BJ (cell line): ENCODE results near the gene SEMA6A. TPM values are rescaled to one million over a fixed set of nuclear protein-coding genes. Genes with fewer than 3 reads are reported as not detected.

ENCODE experiments used
- CTCF ChIA-PET: fragments of 350-600 bp; formaldehyde crosslinking; extraction: SDS; loops from one replicate; lab custom pipeline; 2021; ENCODE audit warnings: antibody characterized with exemption, inconsistent platforms; lab: Yijun Ruan, JAX
- POLR2A ChIA-PET: fragments of 300-600 bp; sonication (Branson Sonifier 250); formaldehyde crosslinking; extraction: SDS; loops from one replicate; lab custom pipeline; 2021; ENCODE audit warnings: antibody characterized with exemption; lab: Charles Lee
- DNase-seq: peaks from one replicate; pipeline ENCODE4 v3.0.0-alpha.2; 2011; ENCODE audit warnings: low read depth
- H3K27me3 ChIP-seq: 2 replicates; pipeline ENCODE4 v1.6.0; 2011; ENCODE audit warnings: low read length; ENCODE audit not compliant: control insufficient read depth, insufficient read depth
- H3K36me3 ChIP-seq: 2 replicates; pipeline ENCODE4 v1.5.1; 2011; ENCODE audit warnings: low read length; ENCODE audit not compliant: control insufficient read depth, insufficient read depth
- H3K4me3 ChIP-seq: 2 replicates; pipeline ENCODE4 v1.5.1; 2011; ENCODE audit warnings: low read depth, mild to moderate bottlenecking, control low read depth, low read length
- polyA plus RNA-seq: library from polyadenylated mRNA; depleted of rRNA; stranded (reverse); fragments of >200 nt; gene quantifications from 2 replicates; pipeline ENCODE4 v1.2.3, GENCODE V29; 2011
- TF ChIP-seq, protein P1 (sequence below): IDR thresholded peaks from 2 replicates; pipeline ENCODE4 v1.5.1; 2011; ENCODE audit warnings: low read depth, mild to moderate bottlenecking, control low read depth, inconsistent platforms, low read length, moderate library complexity; ENCODE audit not compliant: insufficient read depth

The SEMA6A gene
- polyA plus RNA-seq, 1 experiment = 0.34 TPM

DNA sequence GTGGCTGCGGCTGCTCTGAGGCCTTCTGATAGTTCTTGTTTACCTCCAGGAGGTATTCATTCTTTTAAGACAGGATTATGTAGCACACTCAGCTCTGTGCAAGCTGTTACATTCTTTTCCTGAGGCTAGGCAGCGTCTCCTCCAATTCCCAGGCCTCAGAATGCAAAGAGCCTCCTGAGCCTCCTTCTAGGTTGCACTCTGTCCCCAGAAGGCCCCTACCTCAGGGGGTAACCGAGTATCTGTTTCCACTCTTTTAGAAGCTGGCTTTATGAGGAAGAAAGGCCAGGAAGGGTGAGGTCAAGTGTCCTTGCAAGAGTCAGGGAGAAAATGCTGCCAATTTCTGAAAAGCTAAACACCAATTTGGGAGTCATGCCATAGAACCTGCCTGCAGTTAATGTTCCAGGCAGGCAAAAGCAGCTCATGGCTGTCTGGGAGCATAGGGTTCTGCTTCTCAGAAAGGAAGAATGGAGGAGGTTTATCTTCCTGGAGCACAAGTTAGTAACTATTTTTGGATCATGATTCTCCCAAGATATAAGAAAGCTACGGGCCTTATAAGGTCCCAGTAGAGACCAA lies 178.9 kb downstream of the SEMA6A start:
- H3K4me3 ChIP-seq = no peak overlapping the region
- no peak for DNase-seq
- no peaks in the 10 kb centered on the region for H3K27me3 ChIP-seq
- TF ChIP-seq, protein P1, sequence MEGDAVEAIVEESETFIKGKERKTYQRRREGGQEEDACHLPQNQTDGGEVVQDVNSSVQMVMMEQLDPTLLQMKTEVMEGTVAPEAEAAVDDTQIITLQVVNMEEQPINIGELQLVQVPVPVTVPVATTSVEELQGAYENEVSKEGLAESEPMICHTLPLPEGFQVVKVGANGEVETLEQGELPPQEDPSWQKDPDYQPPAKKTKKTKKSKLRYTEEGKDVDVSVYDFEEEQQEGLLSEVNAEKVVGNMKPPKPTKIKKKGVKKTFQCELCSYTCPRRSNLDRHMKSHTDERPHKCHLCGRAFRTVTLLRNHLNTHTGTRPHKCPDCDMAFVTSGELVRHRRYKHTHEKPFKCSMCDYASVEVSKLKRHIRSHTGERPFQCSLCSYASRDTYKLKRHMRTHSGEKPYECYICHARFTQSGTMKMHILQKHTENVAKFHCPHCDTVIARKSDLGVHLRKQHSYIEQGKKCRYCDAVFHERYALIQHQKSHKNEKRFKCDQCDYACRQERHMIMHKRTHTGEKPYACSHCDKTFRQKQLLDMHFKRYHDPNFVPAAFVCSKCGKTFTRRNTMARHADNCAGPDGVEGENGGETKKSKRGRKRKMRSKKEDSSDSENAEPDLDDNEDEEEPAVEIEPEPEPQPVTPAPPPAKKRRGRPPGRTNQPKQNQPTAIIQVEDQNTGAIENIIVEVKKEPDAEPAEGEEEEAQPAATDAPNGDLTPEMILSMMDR = no peak
- H3K36me3 ChIP-seq = no peaks in the 10 kb centered on the region
- POLR2A ChIA-PET = interaction anchor here (0.7 kb wide), 1 partner anchor 86 kb away, joined by 6 read pairs; no protein-coding TSS in a partner anchor
- CTCF ChIA-PET = interaction anchor here (1.3 kb wide), 1 partner anchor 12 kb away, joined by 3 read pairs; no protein-coding TSS in a partner anchor

DNA sequence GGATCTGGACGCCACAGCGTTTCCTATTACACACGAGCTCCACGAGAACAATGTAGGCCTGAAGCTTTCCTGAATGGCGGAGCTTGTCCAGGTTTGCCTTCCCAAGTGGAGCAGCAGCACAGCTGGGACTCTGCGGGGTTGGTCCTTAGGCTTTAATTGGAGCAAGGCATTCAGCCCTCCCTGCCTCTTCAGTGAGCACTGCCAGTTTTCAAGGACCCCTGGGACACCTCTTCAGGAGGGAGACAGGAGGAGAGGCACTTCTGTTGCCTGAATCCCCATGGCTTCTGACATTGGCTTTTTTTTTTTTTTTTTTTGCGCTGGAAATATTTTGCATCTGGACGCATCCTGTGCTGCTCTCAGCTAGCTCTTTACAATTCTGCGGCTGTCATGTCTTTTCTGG lies 179.4 kb downstream of the SEMA6A start:
- TF ChIP-seq, protein P1 = no peak
- Histone ChIP-seq H3K36me3 (no peaks in the 10 kb centered on the region), H3K4me3 (no peak overlapping the region), H3K27me3 (no peaks in the 10 kb centered on the region)
- CTCF ChIA-PET = interaction anchor here (1.3 kb wide), 1 partner anchor 11 kb away, joined by 3 read pairs; no protein-coding TSS in a partner anchor
- POLR2A ChIA-PET = interaction anchor here (0.7 kb wide), 1 partner anchor 87 kb away, joined by 6 read pairs; no protein-coding TSS in a partner anchor
- DNase-seq = no peak

DNA sequence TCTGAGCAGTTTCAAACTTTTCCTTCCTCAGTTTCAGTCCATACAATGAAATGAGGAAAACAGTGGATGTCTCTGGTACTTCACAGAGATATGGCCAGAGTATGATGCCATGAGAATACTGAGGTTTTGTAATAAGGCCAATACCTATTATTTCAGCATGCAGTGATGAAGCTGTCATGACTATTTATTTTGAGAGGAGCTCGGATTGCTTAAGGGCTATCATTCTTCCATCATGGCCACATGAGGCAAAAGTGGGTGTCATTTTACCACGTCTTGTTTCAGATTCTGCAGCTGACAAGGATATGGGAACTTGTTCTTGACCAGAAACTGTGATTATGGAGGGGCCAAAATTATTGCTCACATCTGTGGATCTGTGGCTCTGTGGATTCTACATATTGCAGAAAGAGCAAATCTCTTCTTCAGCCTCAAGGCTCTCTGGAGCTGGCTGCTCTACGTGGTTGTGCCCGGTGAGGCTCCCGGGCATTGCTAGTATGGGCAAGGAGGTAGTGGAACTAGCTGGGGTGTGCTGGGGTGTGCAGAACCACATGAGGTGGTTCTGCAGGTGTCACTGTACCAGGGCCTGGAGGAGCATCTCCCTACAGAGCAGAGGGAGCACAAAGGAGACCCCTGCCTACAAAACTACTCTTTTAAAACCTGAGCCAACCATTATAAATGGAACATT lies 180.3 kb downstream of the SEMA6A start:
- POLR2A ChIA-PET = no interaction called here
- TF ChIP-seq, protein P1 = no peak
- no peaks in the 10 kb centered on the region for H3K27me3 ChIP-seq
- CTCF ChIA-PET = no interaction called here
- no peak overlapping the region for H3K4me3 ChIP-seq
- H3K36me3 ChIP-seq = no peaks in the 10 kb centered on the region
- no peak for DNase-seq
